GDM1 (cell line): ENCODE results near the gene BPGM.

ENCODE experiments used
- DNase-seq: peaks from one replicate; lab custom pipeline; 2025; lab: John Stamatoyannopoulos, UW

The BPGM gene

GRCh38 chr7:134720091-134720935, 73.7 kb downstream of the BPGM start:
- DNase-seq, result no peak

GRCh38 chr7:134721171-134721570, 74.5 kb downstream of the BPGM start:
- DNase-seq, result no peak

GRCh38 chr7:134722786-134723322, 76.2 kb downstream of the BPGM start:
- no peak for DNase-seq

- DNase-seq, result no peak
Observed at GRCh38 chr7:134723892-134724291, 77.2 kb downstream of the BPGM start.

GRCh38 chr7:134724606-134725005, 78.0 kb downstream of the BPGM start:
- DNase-seq, result no peak

GRCh38 chr7:134726581-134726980, 79.9 kb downstream of the BPGM start:
- no peak for DNase-seq

GRCh38 chr7:134727711-134728110, 81.1 kb downstream of the BPGM start:
- no peak for DNase-seq
